ENCODE data around the gene DLX3. TPM values are rescaled to one million over a fixed set of nuclear protein-coding genes. Genes with fewer than 3 reads are reported as not detected.

Gene DLX3
- total and polyA plus RNA-seq, 4 donors: not detected

DNA sequence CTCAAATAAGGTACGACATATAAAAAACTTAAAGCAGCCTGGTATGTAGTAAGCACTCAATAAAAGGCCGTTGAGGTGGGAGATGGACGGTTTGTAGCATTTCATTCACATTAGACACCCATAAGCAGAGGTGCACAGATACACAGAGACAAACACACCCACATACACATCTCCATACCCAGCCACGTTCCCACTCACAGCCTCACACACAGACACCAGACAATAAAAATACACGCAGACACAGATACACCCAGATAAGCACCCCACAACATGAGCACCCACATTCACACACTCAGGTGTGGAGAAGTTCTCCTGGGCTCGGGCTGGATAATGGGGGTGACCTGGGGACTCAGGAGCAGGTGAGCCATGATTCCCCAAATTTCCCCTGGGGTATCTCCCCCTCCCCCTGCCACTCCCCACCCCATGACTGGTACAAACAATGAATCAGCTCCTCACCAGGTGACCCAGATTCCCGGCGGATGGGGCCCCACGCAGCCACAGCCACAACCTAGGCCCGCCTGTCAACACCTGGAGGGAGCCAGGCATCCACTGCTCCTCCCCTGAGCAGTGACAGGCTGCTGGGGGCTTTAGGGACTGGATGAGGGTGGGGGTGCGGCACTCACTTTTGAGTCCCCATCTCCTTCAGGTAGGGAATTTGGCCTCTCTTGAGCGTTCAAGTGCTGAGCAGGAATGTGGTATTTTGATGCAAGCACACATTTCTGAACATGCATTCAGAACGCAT, 2.7 kb downstream of the DLX3 start:
- H3K4me1 ChIP-seq (ENCODE audit: control insufficient read depth in 4 of 4, insufficient read depth in 4 of 4, low read length in 3 of 4): peaks cover 11 to 36% (median 23%) of the 10 kb centered on the region in 4 donors
- H3K27ac ChIP-seq (ENCODE audit: low read depth in 1 of 2, low read length in 2 of 2): no peak overlapping the region
- no peak overlapping the region for H3K9ac ChIP-seq (ENCODE audit: low read depth in 1 of 2, low read length in 2 of 2)
- 71% methylated on average over 13 of the region's 13 CpGs for WGBS
- no peak overlapping the region for H3K4me3 ChIP-seq (ENCODE audit: low read depth in 1 of 3, low read length in 3 of 3)
- H3K9me3 ChIP-seq (ENCODE audit: control insufficient read depth in 4 of 4, low read length in 3 of 4): no peaks in the 10 kb centered on the region
- H3K27me3 ChIP-seq (ENCODE audit: control insufficient read depth in 4 of 4, insufficient read depth in 4 of 4, low read length in 3 of 4): peaks cover 3 to 19% (median 14%) of the 10 kb centered on the region in 4 donors
- no peak for TF ChIP-seq RXRA (IDR thresholded peaks at IDR 0.05)
- TF ChIP-seq JUND (IDR thresholded peaks at IDR 0.05): no peak
- TF ChIP-seq FOXA1 (IDR thresholded peaks at IDR 0.05): no peak
- TF ChIP-seq TAF1 (conservative IDR thresholded peaks at IDR 0.05): no peak
- no peaks in the 10 kb centered on the region for H3K36me3 ChIP-seq (ENCODE audit: control insufficient read depth in 4 of 4, insufficient read depth in 3 of 4, low read depth in 1 of 4, low read length in 3 of 4)
- DNase-seq (ENCODE audit: low spot score): no peak

- H3K4me3 ChIP-seq (ENCODE audit: low read depth in 1 of 3, low read length in 3 of 3): no peak overlapping the region
- 76% methylated on average over 14 of the region's 14 CpGs for WGBS
- DNase-seq (ENCODE audit: low spot score): no peak
Measured at GRCh38 chr17:49991409-49991808, 3.6 kb downstream of the DLX3 start.

DNA sequence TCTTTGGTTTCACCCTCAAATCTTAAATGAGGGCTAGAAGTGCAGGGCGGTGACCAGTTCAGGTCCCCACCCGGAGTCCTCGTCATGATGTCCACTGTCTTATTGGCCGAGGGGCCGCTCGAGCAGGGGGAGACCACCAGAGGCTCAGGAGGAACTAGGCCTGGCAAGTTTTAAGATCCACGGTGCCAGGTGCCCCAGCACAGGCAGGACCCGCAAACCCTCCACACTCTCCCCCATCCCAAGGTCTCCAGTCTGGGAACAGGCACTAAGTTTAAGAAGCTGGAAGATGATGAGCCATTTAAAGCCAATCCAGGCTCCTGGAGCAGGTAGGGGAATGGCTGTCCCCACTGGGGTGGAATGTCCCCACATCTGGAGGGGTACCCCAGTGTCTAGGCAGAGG, 4.1 kb downstream of the DLX3 start:
- Histone ChIP-seq H3K9me3 (ENCODE audit: control insufficient read depth in 4 of 4, low read length in 3 of 4) (no peaks in the 10 kb centered on the region), H3K9ac (ENCODE audit: low read depth in 1 of 2, low read length in 2 of 2) (no peak overlapping the region), H3K36me3 (ENCODE audit: control insufficient read depth in 4 of 4, insufficient read depth in 3 of 4, low read depth in 1 of 4, low read length in 3 of 4) (no peaks in the 10 kb centered on the region), H3K4me1 (ENCODE audit: control insufficient read depth in 4 of 4, insufficient read depth in 4 of 4, low read length in 3 of 4) (peaks cover 6 to 23% (median 14%) of the 10 kb centered on the region in 4 donors), H3K27ac (ENCODE audit: low read depth in 1 of 2, low read length in 2 of 2) (no peak overlapping the region), H3K27me3 (ENCODE audit: control insufficient read depth in 4 of 4, insufficient read depth in 4 of 4, low read length in 3 of 4) (peaks cover 3 to 15% (median 11%) of the 10 kb centered on the region in 4 donors), H3K4me3 (ENCODE audit: low read depth in 1 of 3, low read length in 3 of 3) (no peak overlapping the region)
- no peak for DNase-seq (ENCODE audit: low spot score)
- WGBS: 69% methylated on average over 8 of the region's 8 CpGs
- TF ChIP-seq ZBTB33 (IDR thresholded peaks at IDR 0.05) (no peak), RAD21 (IDR thresholded peaks at IDR 0.05) (no peak), GABPA (IDR thresholded peaks at IDR 0.05 in 1 of 2, conservative IDR thresholded peaks at IDR 0.05 in 1 of 2) (no peak), SP1 (IDR thresholded peaks at IDR 0.05) (no peak), EGR1 (IDR thresholded peaks at IDR 0.05; ENCODE audit: low read depth in 2 of 2) (no peak), FOXA1 (IDR thresholded peaks at IDR 0.05) (no peak), FOXA2 (IDR thresholded peaks at IDR 0.05) (no peak), TAF1 (conservative IDR thresholded peaks at IDR 0.05) (no peak), MAX (IDR thresholded peaks at IDR 0.05) (no peak), JUND (IDR thresholded peaks at IDR 0.05) (no peak), NR2F2 (IDR thresholded peaks at IDR 0.05) (no peak), YY1 (IDR thresholded peaks at IDR 0.05) (no peak), HNF4G (IDR thresholded peaks at IDR 0.05) (no peak)
- TF ChIP-seq, protein P1, sequence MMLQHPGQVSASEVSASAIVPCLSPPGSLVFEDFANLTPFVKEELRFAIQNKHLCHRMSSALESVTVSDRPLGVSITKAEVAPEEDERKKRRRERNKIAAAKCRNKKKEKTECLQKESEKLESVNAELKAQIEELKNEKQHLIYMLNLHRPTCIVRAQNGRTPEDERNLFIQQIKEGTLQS (IDR thresholded peaks at IDR 0.05): no peak

More at GRCh38 chr17:49991409-49991808, 3.6 kb downstream of the DLX3 start:
- Histone ChIP-seq H3K27ac (ENCODE audit: low read depth in 1 of 2, low read length in 2 of 2) (no peak overlapping the region), H3K36me3 (ENCODE audit: control insufficient read depth in 4 of 4, insufficient read depth in 3 of 4, low read depth in 1 of 4, low read length in 3 of 4) (no peaks in the 10 kb centered on the region), H3K9me3 (ENCODE audit: control insufficient read depth in 4 of 4, low read length in 3 of 4) (no peaks in the 10 kb centered on the region), H3K27me3 (ENCODE audit: control insufficient read depth in 4 of 4, insufficient read depth in 4 of 4, low read length in 3 of 4) (peaks cover 3 to 19% (median 16%) of the 10 kb centered on the region in 4 donors), H3K9ac (ENCODE audit: low read depth in 1 of 2, low read length in 2 of 2) (no peak overlapping the region), H3K4me1 (ENCODE audit: control insufficient read depth in 4 of 4, insufficient read depth in 4 of 4, low read length in 3 of 4) (peaks cover 6 to 26% (median 17%) of the 10 kb centered on the region in 4 donors)
- TF ChIP-seq REST (IDR thresholded peaks at IDR 0.05): no peak
- TF ChIP-seq NR2F2 (IDR thresholded peaks at IDR 0.05): no peak
